OCI-LY3 (cell line): ENCODE results near the gene KLHL40.

Experiments used
- H2AFZ ChIP-seq: fragments of 200-600, 300-600 bp; shearing (Covaris generic); 2 replicates; pipeline ENCODE4 v1.6.0; 2014; ENCODE audit warnings: antibody characterized with exemption, low read depth, low read length
- H3K27ac ChIP-seq: fragments of 200-600, 300-600 bp; sonication (generic); 2 replicates; pipeline ENCODE4 v1.5.1; 2014; ENCODE audit warnings: mild to moderate bottlenecking, low read length, moderate library complexity, mixed read lengths
- H3K27me3 ChIP-seq: fragments of 200-600, 300-600 bp; sonication (generic); 2 replicates; pipeline ENCODE4 v1.6.1; 2014; ENCODE audit warnings: low read depth, low read length, mixed read lengths
- H3K36me3 ChIP-seq: fragments of 200-600, 300-600 bp; sonication (generic); replicated peaks from 2 replicates; pipeline ENCODE3; 2014; ENCODE audit warnings: low read depth, low read length, mixed read lengths
- H3K4me1 ChIP-seq: fragments of 300-600, 200-600 bp; sonication (generic); 2 replicates; pipeline ENCODE4 v1.6.1; 2014; ENCODE audit warnings: low read length, mixed read lengths
- H3K4me2 ChIP-seq: fragments of 200-600, 300-600 bp; sonication (generic); 2 replicates; pipeline ENCODE4 v1.6.1; 2014; ENCODE audit warnings: low read length, mixed read lengths
- H3K4me3 ChIP-seq: fragments of 300-600, 200-600 bp; sonication (generic); 2 replicates; pipeline ENCODE4 v1.5.1; 2014; ENCODE audit warnings: antibody characterized with exemption, mild to moderate bottlenecking, low read length, moderate library complexity
- H3K79me2 ChIP-seq: fragments of 300-600, 200-600 bp; shearing (Covaris generic); 2 replicates; pipeline ENCODE4 v1.6.1; 2014; ENCODE audit warnings: mild to moderate bottlenecking, low read length, mixed read lengths
- H3K9ac ChIP-seq: fragments of 300-600, 200-600 bp; shearing (Covaris generic); 2 replicates; pipeline ENCODE4 v1.6.0; 2014; ENCODE audit warnings: mild to moderate bottlenecking, low read length, moderate library complexity
- H3K9me3 ChIP-seq: fragments of 200-600, 300-600 bp; shearing (Covaris generic); 2 replicates; pipeline ENCODE4 v1.6.1; 2014; ENCODE audit warnings: low read length, mixed read lengths; ENCODE audit not compliant: insufficient read depth
- H4K20me1 ChIP-seq: fragments of 200-600, 300-600 bp; sonication (generic); 2 replicates; pipeline ENCODE4 v1.6.1; 2016; ENCODE audit warnings: low read length, mixed read lengths; ENCODE audit not compliant: insufficient read depth
- EZH2phosphoT487 ChIP-seq: fragments of 200-600 bp; shearing (Covaris generic); IDR thresholded peaks from 2 replicates; pipeline ENCODE4 v1.6.1; 2018; ENCODE audit warnings: antibody characterized with exemption, mixed run types, low read depth
- TF ChIP-seq, protein P1 (sequence below): fragments of 200-600, 300-600 bp; sonication (generic); IDR thresholded peaks from 2 replicates; pipeline ENCODE4 v1.5.1; 2014; ENCODE audit warnings: antibody characterized with exemption, low read length, low read depth

The KLHL40 gene

GRCh38 chr3:42699511-42699971 lies 14.2 kb downstream of the KLHL40 start:
- H4K20me1 ChIP-seq = 0 out of 2 replicates have a peak, but pooled peaks cover 8% of the 10 kb centered on the region
- no peak overlapping the region for H3K9ac ChIP-seq
- TF ChIP-seq EZH2phosphoT487 = no peak
- TF ChIP-seq, protein P1, sequence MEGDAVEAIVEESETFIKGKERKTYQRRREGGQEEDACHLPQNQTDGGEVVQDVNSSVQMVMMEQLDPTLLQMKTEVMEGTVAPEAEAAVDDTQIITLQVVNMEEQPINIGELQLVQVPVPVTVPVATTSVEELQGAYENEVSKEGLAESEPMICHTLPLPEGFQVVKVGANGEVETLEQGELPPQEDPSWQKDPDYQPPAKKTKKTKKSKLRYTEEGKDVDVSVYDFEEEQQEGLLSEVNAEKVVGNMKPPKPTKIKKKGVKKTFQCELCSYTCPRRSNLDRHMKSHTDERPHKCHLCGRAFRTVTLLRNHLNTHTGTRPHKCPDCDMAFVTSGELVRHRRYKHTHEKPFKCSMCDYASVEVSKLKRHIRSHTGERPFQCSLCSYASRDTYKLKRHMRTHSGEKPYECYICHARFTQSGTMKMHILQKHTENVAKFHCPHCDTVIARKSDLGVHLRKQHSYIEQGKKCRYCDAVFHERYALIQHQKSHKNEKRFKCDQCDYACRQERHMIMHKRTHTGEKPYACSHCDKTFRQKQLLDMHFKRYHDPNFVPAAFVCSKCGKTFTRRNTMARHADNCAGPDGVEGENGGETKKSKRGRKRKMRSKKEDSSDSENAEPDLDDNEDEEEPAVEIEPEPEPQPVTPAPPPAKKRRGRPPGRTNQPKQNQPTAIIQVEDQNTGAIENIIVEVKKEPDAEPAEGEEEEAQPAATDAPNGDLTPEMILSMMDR = no peak
- no peaks in the 10 kb centered on the region for H3K79me2 ChIP-seq
- no peak overlapping the region for H3K4me3 ChIP-seq
- H3K4me1 ChIP-seq = no peaks in the 10 kb centered on the region
- H3K36me3 ChIP-seq = no peaks in the 10 kb centered on the region
- peaks cover 21% of the 10 kb centered on the region for H3K27me3 ChIP-seq
- H3K4me2 ChIP-seq = no peak overlapping the region
- no peak overlapping the region for H2AFZ ChIP-seq
- no peak overlapping the region for H3K27ac ChIP-seq
- H3K9me3 ChIP-seq = no peaks in the 10 kb centered on the region

GRCh38 chr3:42700366-42701288 lies 15.3 kb downstream of the KLHL40 start:
- Histone ChIP-seq H3K9ac (no peak overlapping the region), H3K9me3 (no peaks in the 10 kb centered on the region), H3K4me2 (no peak overlapping the region), H3K79me2 (no peaks in the 10 kb centered on the region), H3K4me3 (no peak overlapping the region), H3K27ac (no peak overlapping the region), H3K4me1 (no peaks in the 10 kb centered on the region), H3K36me3 (no peaks in the 10 kb centered on the region), H4K20me1 (0 out of 2 replicates have a peak, but pooled peaks cover 9% of the 10 kb centered on the region), H2AFZ (no peak overlapping the region), H3K27me3 (peaks cover 11% of the 10 kb centered on the region)
- no peak for TF ChIP-seq EZH2phosphoT487
- TF ChIP-seq, protein P1 = no peak

DNA sequence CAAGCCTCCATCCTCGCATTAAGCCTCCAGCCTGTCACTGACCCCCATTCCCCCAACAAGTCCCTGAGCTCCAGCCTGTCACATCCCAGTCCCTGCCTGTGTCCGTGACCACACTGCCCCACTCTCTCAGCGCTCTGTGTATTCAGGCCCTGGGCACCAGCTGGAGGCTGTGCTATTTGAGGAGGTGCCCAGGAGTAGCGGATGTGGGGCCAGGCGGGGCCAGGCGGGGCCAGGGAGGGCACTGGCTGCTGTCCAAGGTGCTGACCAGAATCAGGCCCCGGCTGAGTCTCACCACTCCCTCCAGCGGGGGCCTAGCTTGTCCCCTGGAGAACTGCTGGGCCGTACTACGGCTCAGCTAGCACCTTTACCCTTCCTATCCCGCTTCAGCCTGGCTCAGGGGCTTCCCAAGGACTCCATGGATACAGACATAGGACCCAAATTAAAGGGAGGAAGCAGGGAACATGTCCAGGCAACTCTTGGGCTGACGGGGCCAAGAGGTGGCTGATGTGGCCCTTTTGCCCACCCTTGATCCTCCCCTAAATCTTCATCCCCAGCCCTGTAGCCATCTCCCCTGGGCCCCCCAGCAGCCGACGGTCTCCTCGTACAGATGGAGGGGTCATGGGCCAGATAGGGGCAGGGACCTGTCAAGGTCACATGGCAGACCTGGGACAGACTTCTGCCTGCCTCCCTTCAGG lies 16.2 kb downstream of the KLHL40 start:
- Histone ChIP-seq H3K36me3 (no peaks in the 10 kb centered on the region), H3K27ac (no peak overlapping the region)

More for the DNA sequence above, 16.2 kb downstream of the KLHL40 start:
- Histone ChIP-seq H3K4me1 (no peaks in the 10 kb centered on the region), H3K4me3 (no peak overlapping the region), H3K79me2 (no peaks in the 10 kb centered on the region), H4K20me1 (0 out of 2 replicates have a peak, but pooled peaks cover 9% of the 10 kb centered on the region), H3K9me3 (no peaks in the 10 kb centered on the region), H3K9ac (no peak overlapping the region), H3K27me3 (peaks cover 10% of the 10 kb centered on the region), H3K4me2 (no peak overlapping the region), H2AFZ (no peak overlapping the region)
- TF ChIP-seq, protein P1 = no peak
- TF ChIP-seq EZH2phosphoT487 = no peak
